Testis (tissue), 2 donors: Measurements from ENCODE around the gene KCNJ15.

Experiments used
- POLR2A ChIP-seq: fragments of 450-650 bp; IDR thresholded peaks from one replicate; pipeline ENCODE4 v1.6.1; 2017; ENCODE audit warnings: antibody characterized with exemption, mild to moderate bottlenecking, moderate library complexity
- TF ChIP-seq, protein P1 (sequence below), 3 experiments: fragments of 450-650 bp in 2 of 3; fragments of 200-600 bp in 1 of 3; sonication (generic) in 1 of 3; IDR thresholded peaks; one replicate each; pipeline ENCODE4 v1.5.1; 2016 to 2019; ENCODE audit warnings: antibody characterized with exemption in 3 of 3, mild to moderate bottlenecking in 2 of 3, moderate library complexity in 1 of 3

DNA sequence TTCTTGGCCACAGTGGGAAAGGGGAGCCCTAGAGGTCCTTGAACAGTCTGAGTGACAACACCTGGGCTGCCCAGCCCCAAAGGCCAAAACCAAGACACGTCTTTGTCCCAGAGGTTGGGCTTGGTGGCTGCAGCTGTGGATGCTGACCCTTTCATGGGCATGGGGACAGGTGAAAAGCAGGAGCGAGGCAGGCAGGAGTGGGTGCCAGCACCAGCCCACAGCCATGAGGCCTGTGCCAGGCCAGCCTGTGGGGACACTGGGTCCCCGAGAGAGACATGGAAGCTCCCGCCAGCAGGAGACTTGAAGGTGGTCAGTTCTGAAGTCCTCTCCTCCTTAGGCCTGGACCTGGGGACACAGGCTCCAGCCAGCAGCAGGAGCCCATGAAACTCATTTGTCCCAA is 98.6 kb downstream of the KCNJ15 start:
- TF ChIP-seq, protein P1, sequence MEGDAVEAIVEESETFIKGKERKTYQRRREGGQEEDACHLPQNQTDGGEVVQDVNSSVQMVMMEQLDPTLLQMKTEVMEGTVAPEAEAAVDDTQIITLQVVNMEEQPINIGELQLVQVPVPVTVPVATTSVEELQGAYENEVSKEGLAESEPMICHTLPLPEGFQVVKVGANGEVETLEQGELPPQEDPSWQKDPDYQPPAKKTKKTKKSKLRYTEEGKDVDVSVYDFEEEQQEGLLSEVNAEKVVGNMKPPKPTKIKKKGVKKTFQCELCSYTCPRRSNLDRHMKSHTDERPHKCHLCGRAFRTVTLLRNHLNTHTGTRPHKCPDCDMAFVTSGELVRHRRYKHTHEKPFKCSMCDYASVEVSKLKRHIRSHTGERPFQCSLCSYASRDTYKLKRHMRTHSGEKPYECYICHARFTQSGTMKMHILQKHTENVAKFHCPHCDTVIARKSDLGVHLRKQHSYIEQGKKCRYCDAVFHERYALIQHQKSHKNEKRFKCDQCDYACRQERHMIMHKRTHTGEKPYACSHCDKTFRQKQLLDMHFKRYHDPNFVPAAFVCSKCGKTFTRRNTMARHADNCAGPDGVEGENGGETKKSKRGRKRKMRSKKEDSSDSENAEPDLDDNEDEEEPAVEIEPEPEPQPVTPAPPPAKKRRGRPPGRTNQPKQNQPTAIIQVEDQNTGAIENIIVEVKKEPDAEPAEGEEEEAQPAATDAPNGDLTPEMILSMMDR (IDR thresholded peaks at IDR 0.05), result no peak
- no peak for TF ChIP-seq POLR2A
